HG02870 (cell line): ENCODE data around the gene DDX49.

Experiments
- ATAC-seq: cut with Tn5 transposase; IDR thresholded peaks from one replicate; pipeline ENCODE4 v1.9.1; 2021; ENCODE audit warnings: mild to moderate bottlenecking, moderate library complexity; ENCODE audit not compliant: unreplicated experiment

DDX49 gene

GRCh38 chr19:18919086-18919899 is at the start of gene DDX49, which contains the start of gene COPE:
Gene DDX49, plus strand, starts transcription at chr19:18919715. Its CDS starts 27 bp downstream, at chr19:18919742.
Gene COPE, minus strand, starts transcription at chr19:18919387. Its CDS starts 39 bp downstream, at chr19:18919348.
- peak; percentile 89 for ATAC-seq

- ATAC-seq: no peak
Observed at GRCh38 chr19:18869781-18870530, 49.6 kb upstream of the DDX49 start.

- no peak for ATAC-seq
Observed at GRCh38 chr19:18870531-18871172, 48.9 kb upstream of the DDX49 start.

- no peak for ATAC-seq
Observed at GRCh38 chr19:18871543-18871942, 48.0 kb upstream of the DDX49 start.

GRCh38 chr19:18875726-18876125 is 43.8 kb upstream of the DDX49 start:
- no peak for ATAC-seq

GRCh38 chr19:18876865-18877264 is 42.6 kb upstream of the DDX49 start:
- no peak for ATAC-seq

DNA sequence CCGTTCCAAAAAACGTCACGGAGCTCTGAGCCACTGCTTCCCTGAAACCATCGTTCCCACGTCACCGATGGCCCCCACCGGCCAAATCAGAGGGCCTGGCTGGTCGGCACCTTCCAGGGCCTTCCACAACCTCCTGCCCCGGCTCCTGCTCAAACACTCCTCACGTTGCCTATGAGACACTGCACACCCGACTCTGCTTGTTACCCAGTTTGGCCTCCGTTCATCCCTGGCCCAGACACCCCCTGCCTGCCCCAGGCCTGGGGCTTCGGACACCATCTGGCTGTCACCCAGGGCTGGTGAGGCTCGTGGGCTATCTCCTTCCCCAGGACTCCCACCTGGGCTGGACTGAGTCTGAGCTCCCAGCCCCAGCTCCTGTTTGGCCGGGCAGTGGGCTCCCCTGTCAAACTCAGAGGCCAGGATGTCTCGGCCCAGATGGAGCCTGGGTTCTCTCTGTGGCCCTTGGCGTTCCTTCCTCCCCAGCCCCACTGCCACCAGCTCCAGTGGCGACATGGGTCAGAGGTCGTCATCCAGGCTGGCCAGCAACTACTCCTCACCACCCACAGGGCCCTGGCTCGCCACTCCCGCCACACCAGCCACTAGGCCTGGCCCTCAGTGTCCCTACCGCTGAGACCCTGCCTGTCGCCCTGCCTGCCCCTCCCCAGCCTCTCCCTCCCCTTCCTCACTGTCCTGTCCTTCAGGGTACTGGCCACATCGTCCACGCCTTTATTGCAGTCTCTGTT is 41.3 kb upstream of the DDX49 start:
- no peak for ATAC-seq

DNA sequence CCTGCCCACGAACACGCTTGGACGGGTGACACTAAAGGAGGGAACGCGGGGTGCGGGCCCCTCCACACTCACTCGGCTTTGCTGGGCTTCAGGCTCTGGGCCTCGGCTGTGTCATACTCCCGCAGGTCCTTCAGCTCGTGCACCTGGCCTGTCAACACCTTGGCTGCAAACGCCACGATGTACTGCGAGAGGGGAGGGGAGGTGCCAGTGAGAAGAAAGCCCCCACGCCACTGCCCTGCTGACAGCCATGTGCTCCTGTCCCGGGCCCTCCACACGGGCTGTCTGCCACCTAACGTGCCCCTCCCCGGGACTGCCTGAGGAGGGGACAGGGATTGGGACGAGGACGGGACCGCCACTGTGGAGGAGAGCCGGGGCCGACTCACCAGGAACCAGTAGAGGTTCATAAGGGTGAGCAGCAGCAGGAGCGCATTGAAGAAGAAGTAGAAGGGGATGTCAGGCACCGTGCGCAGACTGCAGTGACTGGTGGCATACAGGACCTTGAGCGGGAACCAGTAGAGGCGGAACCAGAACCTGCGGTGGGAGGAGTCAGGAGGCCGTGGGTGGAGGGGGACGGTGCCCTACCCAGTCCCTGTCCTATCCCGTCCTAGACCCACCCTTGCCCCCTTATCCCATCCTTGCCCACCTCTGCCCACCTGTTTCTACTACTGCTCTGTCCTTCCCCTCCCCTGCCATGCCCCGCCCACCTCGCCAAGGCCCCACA is 40.5 kb upstream of the DDX49 start:
- no peak for ATAC-seq

GRCh38 chr19:18879579-18880373 is 39.7 kb upstream of the DDX49 start:
- no peak for ATAC-seq

DNA sequence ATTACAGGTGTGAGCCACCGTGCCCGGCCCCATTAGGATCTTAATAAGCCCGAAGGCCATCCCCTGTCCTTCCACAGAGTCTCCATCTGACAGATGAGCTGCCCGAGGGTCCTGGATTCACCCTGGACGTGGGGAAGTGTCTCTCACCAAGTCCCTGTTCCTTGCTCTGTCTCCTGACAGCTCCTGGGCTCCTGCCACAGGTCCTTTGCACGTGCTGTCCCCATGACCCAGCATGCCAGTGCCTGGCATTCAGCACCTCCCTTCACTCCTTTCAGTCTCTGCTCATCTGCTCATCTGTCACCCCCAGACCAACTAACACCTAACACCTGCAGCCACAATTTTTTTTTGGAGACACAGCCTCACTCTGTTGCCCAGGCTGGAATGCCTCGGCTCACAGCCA is 38.0 kb upstream of the DDX49 start:
- ATAC-seq: no peak

- no peak for ATAC-seq
Observed at GRCh38 chr19:18883526-18884304, 35.8 kb upstream of the DDX49 start.

GRCh38 chr19:18886972-18887371 is 32.5 kb upstream of the DDX49 start:
- no peak for ATAC-seq

GRCh38 chr19:18889949-18890745 is 29.4 kb upstream of the DDX49 start:
- ATAC-seq: no peak

GRCh38 chr19:18893587-18894253 is 25.8 kb upstream of the DDX49 start:
- ATAC-seq: no peak

GRCh38 chr19:18894254-18895037 is 25.1 kb upstream of the DDX49 start:
- no peak for ATAC-seq

GRCh38 chr19:18895038-18895823 is 24.3 kb upstream of the DDX49 start:
- no peak for ATAC-seq
